Limb (tissue), 2 donors: ENCODE results near the gene ARAP2.

Experiments used
- DNase-seq, 2 donors: peaks; one replicate each; pipeline ENCODE4 v3.0.0-alpha.2; 2016; ENCODE audit errors: extremely low spot score in 2 of 2

ARAP2 gene

DNA sequence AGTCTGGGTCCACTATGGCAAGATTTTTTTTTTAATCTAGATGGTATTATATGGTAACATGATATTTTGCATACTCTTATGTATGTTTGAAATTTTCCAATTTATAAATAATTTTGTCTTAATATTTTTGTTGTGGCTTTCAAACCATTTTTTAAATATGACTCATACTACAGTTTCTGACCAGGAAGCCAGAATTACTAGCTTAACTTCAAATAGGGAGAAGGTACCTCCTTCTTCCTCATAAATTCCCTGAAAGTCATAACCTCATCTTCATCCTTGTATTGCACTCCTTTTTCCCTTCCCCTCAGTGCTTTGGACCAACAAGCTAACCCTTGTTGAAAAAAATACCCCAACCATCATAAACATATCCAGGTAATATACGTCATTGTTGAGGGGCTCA is 21.6 kb downstream of the ARAP2 start:
- no peak for DNase-seq

DNA sequence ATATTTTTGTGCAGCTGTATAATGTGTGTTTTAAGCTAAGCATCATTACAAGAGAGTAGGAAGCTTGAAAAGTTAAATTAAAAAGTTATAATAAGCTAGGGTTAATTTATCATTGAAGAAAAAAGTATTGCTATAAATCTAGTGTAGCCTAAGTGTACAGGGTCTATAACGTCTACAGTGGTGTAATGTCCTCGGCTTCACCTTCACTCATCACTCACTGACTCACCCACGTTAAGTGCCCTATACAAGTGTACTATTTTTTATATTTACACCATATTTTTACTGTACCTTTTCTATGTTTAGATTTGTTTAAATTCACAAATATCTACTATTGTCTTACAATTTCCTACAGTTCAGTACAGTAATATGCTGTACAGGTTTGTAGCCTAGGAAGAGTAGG is 23.5 kb downstream of the ARAP2 start:
- DNase-seq: no peak

DNA sequence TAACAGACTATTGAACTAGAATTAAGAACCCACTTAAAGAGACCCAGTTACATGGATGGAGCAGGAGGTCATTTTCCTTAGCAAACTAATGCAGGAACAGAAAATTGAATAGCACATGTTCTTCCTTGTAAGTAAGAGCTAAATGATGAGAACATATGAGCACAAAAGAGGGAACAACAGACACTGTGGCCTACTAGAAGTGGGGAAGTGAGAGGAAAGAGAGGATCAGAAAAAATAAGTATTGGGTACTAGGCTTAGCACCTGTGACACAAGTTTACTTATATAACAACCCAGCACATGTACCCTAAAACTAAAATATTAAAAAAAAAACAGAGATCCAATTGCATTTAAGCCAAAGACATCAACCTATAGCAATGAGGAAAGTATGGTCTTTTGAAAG is 26.2 kb downstream of the ARAP2 start:
- no peak for DNase-seq

DNA sequence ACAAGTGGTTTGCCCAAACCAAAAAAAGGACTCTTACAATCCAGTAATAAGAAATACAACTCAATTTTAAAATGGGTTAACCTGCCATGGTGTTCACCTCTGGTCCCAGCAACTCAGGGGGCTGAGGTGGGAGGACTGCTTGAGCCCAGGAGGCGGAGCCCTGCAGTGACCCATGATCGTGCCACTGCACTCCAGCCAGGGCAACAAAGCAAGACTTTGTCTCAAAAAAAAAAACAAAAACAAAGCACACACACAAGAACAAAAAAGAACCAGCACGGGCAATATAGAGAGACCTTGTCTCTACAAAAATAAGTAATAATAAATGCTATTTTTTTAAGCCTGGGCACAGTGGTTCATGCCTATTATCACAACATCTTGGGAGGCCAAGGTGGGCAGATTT is 28.7 kb downstream of the ARAP2 start:
- DNase-seq: no peak

DNA sequence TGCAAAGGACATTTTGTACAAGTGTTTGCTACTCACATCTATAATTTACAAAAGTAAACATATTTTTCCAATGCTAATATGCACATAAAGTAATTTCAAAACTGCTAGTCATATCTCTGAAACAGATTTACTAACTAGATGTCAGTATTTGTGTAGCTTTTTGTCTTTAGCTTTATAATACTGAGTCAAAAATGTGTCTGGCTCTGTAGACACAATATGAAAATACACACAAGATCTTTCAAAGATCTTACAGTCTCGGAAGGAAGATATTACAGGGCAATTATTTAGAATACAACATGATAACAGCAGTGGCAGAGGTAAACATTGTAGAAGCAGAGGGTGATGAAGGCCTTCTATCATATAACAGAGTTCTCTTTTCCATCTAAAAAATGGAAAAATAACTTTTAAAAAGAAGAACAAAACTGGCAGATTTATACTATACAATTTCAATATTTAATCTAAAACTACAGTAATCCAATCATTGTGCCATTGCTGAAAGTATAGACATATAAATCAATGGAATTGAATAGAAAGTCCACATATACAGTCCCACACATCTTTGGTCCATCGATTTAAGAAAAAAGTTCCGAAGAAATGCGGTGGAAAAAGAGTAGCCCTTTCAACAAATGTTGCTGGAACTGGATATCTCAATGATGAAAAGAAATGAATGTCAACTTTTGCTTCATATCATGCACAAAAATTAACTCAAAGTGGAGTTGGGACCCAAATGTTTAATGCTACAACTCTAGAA is 29.4 kb downstream of the ARAP2 start:
- DNase-seq: no peak

DNA sequence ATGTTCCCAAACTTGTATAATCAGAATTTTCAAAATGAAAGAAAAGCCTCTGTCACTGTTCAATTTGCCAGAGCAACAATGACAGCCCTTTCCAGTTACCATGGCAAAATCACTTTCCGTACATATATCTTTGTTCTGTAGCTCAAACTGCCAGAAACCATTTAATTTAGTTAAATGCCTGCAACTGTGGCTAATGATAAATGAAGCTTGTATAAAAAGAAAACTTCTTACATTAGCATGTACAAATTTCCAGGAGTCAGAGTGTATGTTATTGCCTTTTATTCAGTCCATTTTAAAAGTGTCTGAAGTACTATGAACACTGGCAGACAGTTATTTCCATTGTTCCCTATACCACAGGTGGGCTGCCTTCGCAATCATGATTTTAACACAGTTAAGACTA is 30.3 kb downstream of the ARAP2 start:
- no peak for DNase-seq

DNA sequence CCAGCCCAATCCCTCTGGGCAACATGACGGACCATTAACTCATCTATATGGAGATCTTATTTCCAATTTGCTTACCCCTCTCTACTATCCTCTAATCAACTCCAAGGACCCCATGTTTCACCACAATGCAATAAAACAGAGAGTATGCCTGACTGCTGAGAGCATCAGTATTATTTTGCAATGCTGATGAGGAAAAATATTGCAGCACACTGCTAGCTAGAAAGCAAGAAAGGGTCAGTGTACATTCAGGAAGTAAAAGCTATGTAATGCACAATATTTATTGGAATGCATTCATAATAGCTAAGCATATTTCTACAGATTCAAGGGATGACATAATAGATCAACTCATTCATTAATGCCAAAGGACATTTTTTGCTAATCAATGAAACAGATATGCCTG is 33.2 kb downstream of the ARAP2 start:
- DNase-seq: no peak

DNA sequence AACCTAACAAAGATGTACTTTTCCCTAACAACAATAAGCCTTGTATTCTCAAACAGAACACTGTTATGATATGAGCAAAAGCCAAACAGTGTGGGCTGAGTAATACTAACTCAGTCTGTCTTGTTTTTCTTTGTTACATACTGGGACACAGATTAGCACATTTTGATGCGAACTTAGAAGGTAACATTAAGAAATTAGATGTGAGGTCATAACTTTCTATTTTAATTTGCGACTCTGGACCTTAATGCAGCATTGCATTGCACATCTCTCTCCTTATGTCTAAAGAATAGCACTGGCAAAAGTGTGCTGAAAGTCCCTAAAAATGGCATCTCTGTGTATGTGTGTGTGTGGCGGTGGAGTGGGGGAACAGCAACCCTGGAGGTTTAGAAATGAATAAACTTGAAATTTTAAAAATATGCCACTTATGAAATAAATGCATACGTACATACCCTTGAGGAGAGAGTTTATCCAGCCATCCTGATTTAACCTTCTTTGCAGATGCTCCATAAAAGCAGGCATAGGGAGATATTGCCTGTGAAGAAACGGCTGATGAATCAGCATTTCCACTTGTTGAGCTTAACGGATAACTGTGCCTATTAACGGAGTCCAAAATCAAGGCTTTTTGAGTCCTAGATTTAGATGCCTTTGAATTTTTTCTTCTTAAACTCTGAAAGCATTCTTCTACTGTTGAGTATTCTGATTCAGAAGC is 34.2 kb downstream of the ARAP2 start:
- no peak for DNase-seq

DNA sequence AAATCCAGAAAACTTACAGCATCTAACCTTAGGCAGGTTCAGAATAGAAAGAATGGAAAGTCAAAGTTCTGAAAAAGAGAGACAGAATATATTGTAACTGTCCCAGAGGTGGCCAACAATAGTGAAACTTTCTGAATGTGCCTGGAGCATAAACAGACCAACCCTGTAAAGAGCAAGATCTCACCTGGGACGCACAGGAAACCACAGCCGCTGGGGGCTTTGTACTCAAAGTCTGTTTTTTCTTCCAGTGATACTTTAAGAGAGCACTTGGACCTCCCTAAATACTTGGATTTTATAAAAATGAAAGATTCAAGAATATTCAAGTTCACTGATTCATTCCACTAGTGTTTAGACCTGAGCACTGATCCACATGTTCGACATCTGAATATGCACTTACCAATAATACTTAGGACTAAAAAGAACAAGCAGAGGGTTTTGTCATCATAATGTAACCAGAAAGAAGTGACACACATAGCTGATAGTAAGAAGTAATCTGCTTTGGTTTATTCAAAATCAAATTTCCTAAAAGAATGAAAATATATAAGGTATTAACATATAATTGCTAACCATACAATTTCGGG is 35.3 kb downstream of the ARAP2 start:
- no peak for DNase-seq

DNA sequence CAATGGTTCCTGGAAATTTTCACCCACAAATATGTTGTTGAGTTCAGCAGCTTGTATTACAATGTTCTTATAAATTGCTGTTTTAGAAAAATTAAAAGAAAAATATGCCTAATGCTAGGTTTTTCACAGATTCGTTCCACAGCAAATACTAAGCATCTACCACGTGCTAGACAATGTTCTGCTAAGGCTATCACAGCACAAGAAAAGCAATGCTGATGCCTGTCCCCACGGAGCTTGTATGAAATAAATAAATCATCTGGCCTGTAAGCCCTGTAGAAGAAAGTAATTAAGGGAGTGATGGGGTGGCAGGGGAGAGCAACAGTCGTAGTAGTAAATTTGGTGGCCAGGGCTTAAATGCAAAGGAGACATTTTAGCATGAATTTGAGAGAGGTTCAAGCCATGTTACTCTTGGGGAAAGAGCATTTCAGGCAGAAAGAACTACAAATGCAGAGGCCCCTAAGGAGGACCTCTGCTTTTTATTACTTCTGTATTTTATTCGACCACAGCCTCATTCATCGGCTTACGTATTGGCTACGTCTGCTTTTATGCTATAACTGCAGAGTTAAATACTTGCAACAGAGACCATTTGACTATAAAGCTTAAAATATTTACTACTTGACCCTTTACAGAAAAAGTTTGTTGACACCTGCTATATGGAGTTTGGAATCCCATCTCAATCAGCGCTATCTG is 36.3 kb downstream of the ARAP2 start:
- DNase-seq: no peak

DNA sequence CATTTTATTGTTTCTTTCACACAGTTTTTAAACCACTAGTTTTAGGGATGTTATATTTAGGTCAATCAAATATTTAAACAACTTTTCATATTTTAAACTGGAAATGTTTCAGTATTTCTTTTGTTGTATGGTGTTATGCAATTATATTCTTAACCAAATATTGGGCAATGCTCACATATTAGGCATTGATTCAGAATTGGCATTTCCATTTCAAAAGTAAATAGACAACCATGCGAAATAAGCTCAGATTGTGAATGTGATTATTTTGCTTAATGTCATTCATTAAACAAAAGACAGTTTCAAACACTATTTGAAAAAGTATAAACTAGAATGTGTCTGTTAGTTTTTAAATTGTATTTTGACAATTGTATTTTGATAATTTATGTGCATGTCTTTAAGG is 36.9 kb downstream of the ARAP2 start:
- no peak for DNase-seq

DNA sequence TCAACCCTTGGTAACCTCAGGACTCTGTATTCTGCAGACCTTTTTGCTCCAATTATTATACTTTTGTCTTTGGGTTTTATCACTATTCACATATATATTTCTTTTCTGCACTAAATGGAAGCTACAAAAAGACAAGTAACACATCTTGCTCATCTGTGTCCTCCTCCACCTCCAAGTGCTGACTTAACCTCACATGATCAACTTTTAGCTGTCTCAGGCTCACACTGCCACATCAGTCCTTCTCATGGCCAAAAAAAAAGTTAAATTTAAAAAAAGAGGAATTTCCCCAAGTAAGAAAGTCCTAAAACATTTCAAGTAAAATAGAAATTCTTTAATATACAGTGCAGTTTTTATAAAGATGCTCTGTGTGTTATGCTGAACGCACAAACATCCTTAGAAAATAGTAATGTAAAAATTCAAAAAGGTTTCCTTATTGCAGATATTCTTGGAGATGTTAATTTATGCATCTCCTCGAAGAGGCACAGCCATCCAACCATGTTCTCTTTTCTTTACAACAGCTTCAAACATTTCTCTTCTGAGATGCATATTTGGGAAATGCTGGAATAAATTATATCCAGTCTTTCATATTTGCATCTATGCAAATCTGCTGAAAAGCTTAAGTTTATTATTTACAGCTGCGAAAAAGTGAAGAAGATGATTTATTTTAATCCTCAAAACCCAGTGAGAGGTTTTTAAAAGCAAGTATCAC is 37.6 kb downstream of the ARAP2 start:
- no peak for DNase-seq

DNA sequence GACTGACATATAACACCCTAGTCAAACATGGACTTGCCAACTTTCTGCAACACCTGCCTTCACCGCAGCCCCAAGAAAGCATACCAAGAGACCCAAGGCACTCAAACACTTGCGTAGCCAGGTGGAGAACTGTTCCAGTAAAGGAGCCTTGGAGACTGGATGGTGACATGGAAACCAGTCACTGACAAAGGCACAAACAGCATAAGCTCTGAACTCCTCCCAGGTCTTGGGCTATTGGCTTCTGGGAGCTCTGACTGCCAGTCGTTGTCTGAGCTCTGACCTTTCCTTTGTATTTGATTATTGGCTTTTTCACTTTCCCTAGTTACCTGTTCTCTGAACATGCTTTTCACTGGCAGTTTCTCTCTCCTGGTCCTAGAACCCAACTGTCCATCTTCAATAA is 38.3 kb downstream of the ARAP2 start:
- DNase-seq: no peak

DNA sequence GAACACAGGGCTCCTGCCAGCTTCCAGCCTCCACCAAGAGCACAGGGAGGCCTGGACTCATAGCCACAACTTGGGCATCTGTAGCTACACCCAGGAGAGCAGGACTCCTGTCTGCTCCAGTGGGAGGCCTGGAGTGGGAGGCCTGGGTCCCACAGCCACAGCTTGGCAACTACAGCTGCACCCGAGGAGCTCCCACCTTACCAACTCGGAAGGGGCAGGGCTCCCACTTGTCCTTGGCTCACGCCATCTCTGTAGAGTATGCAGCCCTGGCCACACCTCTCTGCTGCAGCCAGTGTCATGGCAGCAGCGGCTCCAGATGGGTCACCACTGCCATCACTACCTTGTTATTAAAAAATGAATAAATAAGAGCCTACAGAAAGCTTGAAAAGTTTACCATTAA is 45.5 kb downstream of the ARAP2 start:
- DNase-seq: no peak

DNA sequence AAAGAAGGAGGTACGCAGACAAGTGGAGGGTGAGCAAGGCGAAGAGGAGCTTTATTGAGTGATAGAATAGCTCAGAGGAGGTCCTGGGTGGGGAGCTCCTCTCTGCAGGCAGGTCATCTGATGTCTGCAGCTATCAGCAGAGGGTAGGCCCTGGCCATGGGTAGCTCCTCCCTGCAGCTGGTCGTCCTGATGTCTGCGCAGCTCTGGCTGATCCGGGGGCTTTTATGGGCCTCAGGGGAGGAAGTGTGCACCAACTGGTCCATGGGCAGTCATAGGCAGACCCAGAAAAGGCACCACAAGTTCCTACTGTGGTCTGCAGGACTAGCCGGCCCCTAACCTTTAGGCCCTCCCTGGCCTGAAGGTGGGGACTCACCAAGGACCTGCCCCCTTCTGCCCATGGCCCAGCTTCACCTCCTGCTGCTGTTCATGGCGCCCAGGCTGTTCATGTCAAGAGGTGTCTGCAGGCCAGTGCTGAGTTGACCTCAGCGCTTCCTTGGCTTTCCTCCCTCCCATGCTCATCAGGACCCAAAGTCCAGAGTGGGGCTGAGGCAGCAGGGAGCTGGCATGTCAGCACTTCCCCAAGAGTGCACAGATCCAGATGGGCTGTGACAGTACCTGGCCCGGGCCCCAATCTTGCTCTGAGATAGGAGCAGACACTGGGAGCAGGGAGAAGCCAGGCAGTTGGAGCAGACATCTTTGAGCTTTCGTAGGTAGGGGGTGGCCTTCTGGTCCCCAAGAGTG is 46.1 kb downstream of the ARAP2 start:
- DNase-seq: no peak

DNA sequence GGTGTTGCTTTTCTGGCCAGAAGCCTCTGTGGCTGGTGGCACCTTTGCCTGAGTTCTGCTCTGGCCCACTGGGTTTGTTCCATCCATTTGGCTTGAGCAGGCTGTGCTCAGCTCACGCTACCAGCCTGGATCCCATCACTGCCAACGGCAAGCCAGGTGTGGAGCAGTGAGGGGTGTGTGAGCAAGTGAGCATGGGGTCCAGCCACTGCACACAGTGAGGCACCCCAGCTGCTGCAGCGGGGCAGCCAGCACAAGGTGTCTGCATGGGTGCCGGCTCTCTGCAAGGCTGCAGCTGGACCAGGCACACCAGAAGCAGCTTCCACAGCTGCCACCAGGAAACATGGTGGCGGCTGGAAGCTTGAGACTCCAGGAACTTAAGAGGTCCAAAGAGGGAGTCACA is 46.8 kb downstream of the ARAP2 start:
- no peak for DNase-seq

DNA sequence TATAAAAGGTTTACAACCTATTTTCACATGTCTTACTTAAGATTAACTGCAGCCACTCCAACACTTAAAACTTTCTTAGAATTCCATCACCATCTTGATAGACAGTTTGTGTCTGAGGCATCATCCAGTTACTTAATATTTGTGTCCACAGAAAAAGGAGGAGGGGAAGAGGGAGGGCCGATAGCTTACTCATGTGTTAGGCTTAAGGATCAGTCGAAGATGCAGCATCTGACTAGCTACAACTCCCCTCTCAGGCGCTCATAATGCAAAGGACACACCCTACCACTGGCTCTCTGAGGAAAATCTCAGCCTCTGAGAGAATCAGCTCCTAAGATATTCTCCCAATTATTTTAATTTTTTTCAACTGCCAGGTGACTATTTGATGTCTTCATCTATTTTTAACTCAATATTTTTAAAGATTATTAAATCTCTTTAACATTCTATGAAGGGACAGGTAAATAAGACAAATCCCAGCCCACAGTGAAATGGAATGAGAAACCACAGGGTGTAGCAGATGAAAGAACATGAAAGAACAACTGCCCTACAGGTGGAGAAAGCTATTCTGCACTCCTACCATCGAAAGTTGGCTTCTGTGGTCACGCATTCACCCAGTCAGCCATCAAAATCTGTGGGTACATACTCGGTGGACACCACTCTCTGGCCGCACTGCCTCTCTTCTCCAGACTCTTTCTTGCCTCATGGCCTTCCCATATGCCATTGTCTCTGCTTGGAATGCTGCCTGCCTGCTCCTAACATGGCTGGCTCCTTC is 48.0 kb downstream of the ARAP2 start:
- no peak for DNase-seq

DNA sequence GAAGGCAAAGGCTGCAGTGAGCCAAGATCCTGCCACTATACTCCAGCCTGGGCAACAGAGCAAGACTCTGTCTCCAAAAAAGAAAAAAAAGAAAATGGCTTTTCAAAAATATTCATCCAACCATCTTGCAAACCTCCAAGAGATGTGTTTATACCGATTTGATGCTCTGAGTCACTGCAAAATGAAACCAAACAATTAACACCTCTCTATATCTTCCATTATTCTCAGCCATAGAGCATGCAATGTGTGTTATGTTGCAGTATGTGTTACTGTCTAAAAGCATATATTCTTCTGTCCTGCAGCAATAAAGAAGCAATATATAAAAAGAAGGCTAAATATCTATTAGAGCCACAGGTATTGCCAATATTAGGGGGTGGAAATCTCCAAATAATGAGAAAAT is 51.4 kb downstream of the ARAP2 start:
- DNase-seq: no peak

DNA sequence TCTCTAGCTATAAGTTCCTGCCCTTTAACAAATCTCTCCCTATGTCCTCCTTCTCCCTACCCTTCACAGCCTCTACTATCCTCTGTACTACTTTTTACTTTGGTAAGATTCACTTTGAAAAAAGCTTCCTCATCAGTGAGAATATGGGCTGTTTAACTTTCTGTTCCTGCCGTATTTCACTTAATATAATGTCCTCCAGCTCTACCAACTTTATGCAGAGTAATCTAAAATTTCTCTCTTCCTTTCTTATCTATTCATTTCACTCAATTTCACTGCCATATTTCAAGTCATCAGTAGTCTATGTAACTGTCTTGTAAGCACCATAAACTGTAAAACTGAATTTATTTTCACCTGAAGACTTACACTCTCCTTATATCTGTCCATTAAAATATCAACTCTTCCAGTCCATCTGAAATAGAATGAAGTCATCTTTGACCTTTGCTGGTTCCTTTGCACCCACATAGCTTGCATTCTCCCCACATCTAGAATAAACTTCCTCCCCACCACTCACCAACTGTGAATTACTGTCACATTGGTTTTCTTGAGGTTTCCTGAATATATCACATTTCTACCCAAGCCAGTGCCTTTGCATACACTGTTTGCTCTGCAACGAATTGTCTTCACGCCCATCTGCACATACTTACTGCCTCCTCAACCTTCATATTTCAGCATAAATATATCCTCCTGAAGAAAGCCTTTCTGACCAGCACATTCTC is 54.6 kb downstream of the ARAP2 start:
- no peak for DNase-seq
